ENCODE results near the gene TMC5. TPM values are rescaled to one million over a fixed set of nuclear protein-coding genes. Genes with fewer than 3 reads are reported as not detected.
A peak's percentile ranks its signal among the peaks of the same experiment; 100 is the strongest.

TMC5 gene
- total RNA-seq, 1 donor from 2014 or later: 68.7 TPM

- no peaks in the 10 kb centered on the region for H3K4me1 ChIP-seq
- H3K4me3 ChIP-seq: no peak overlapping the region
- no peaks in the 10 kb centered on the region for H3K9me3 ChIP-seq
- H3K27me3 ChIP-seq: no peaks in the 10 kb centered on the region
- no peak for TF ChIP-seq CTCF (IDR thresholded peaks at IDR 0.05)
- no peak overlapping the region for H3K27ac ChIP-seq
- intact Hi-C loops (cut with DNase I): no loop called here
- H3K36me3 ChIP-seq: peaks cover 11% of the 10 kb centered on the region
- ATAC-seq (no peak), DNase-seq (no peak)
Observed at GRCh38 chr16:19484096-19484495, 66.4 kb downstream of the TMC5 start.

GRCh38 chr16:19485611-19486010, 67.9 kb downstream of the TMC5 start:
- no peak for TF ChIP-seq CTCF (IDR thresholded peaks at IDR 0.05)

GRCh38 chr16:19486051-19486450, 68.4 kb downstream of the TMC5 start:
- H3K4me1 ChIP-seq: no peaks in the 10 kb centered on the region
- H3K9me3 ChIP-seq: no peaks in the 10 kb centered on the region
- H3K27me3 ChIP-seq: no peaks in the 10 kb centered on the region
- H3K36me3 ChIP-seq: peaks cover 11% of the 10 kb centered on the region
- DNase-seq (no peak), ATAC-seq (no peak)
- no peak for TF ChIP-seq CTCF (IDR thresholded peaks at IDR 0.05)
- no peak overlapping the region for H3K27ac ChIP-seq
- no peak overlapping the region for H3K4me3 ChIP-seq
- intact Hi-C loops (cut with DNase I): no loop called here

More at GRCh38 chr16:19485611-19486010, 67.9 kb downstream of the TMC5 start:
- Histone ChIP-seq H3K36me3 (peaks cover 11% of the 10 kb centered on the region), H3K9me3 (no peaks in the 10 kb centered on the region), H3K4me3 (no peak overlapping the region), H3K27me3 (no peaks in the 10 kb centered on the region), H3K27ac (no peak overlapping the region), H3K4me1 (no peaks in the 10 kb centered on the region)
- ATAC-seq (no peak), DNase-seq (no peak)
- intact Hi-C loops (cut with DNase I): no loop called here

- H3K36me3 ChIP-seq: peaks cover 11% of the 10 kb centered on the region
- intact Hi-C loops (cut with DNase I): no loop called here
- no peak overlapping the region for H3K4me3 ChIP-seq
- H3K9me3 ChIP-seq: no peaks in the 10 kb centered on the region
- H3K4me1 ChIP-seq: no peaks in the 10 kb centered on the region
- no peaks in the 10 kb centered on the region for H3K27me3 ChIP-seq
- ATAC-seq: no peak
- TF ChIP-seq CTCF (IDR thresholded peaks at IDR 0.05): no peak
- no peak for DNase-seq
- H3K27ac ChIP-seq: no peak overlapping the region
Observed at GRCh38 chr16:19486750-19487325, 69.2 kb downstream of the TMC5 start.

- no peak overlapping the region for H3K27ac ChIP-seq
- H3K4me3 ChIP-seq: no peak overlapping the region
- no peak for TF ChIP-seq CTCF (IDR thresholded peaks at IDR 0.05)
- ATAC-seq (peak; percentile 81), DNase-seq (no peak)
- H3K4me1 ChIP-seq: no peaks in the 10 kb centered on the region
- H3K36me3 ChIP-seq: peaks cover 6% of the 10 kb centered on the region
- intact Hi-C loops (cut with DNase I): no loop called here
- H3K9me3 ChIP-seq: no peaks in the 10 kb centered on the region
- H3K27me3 ChIP-seq: no peaks in the 10 kb centered on the region
Observed at GRCh38 chr16:19488213-19488640, 70.5 kb downstream of the TMC5 start.

- Histone ChIP-seq H3K27ac (no peak overlapping the region), H3K27me3 (no peaks in the 10 kb centered on the region), H3K4me1 (no peaks in the 10 kb centered on the region), H3K9me3 (no peaks in the 10 kb centered on the region), H3K4me3 (no peak overlapping the region), H3K36me3 (peaks cover 3% of the 10 kb centered on the region)
- TF ChIP-seq CTCF (IDR thresholded peaks at IDR 0.05): no peak
- no peak for DNase-seq
- ATAC-seq: no peak
- intact Hi-C loops (cut with DNase I): no loop called here
Observed at GRCh38 chr16:19490619-19491018, 72.9 kb downstream of the TMC5 start.
